ENCODE results near the gene SMIM3.
"Not testable (repeated sequence)": the region's sequence is repeated elsewhere in the genome, so short reads cannot be mapped to it uniquely, and the experiment has no call there.

SMIM3 gene

GRCh38 chr5:150845185-150845859, 66.8 kb downstream of the SMIM3 start:
- H3K9me3 Mint-ChIP-seq, H3K27ac Mint-ChIP-seq, H3K36me3 Mint-ChIP-seq, H3K4me3 Mint-ChIP-seq, DNase-seq, H3K27me3 Mint-ChIP-seq: not testable (repeated sequence)
- CTCF ChIA-PET: interaction anchor here (1.5 to 4.1 kb wide), 7 partner anchors 40 to 388 kb away, joined by 11 to 81 read pairs (median 28); partner anchors contain the start of genes RBM22 and SMIM3
- peaks cover 24% of the 10 kb centered on the region for H3K4me1 Mint-ChIP-seq

GRCh38 chr5:150846308-150846653, 67.7 kb downstream of the SMIM3 start, which contains the start of gene IRGM:
Gene IRGM, plus strand, starts transcription at chr5:150846521. Its CDS starts 1,603 bp downstream, at chr5:150848124.
- peak within 1 kb of the TSS; percentile 96 for H3K27ac Mint-ChIP-seq

More at GRCh38 chr5:150846308-150846653, 67.7 kb downstream of the SMIM3 start, which contains the start of gene IRGM:
- not testable (repeated sequence) for DNase-seq, H3K9me3 Mint-ChIP-seq, H3K27me3 Mint-ChIP-seq, H3K36me3 Mint-ChIP-seq
- Mint-ChIP-seq H3K4me1 (peaks cover 24% of the 10 kb centered on the region), H3K4me3 (peak within 1 kb of the TSS; percentile 73)
- CTCF ChIA-PET: interaction anchor here (0.7 to 4.1 kb wide), 21 partner anchors 8 to 389 kb away, joined by 3 to 81 read pairs (median 7); partner anchors contain the start of genes RBM22 and SMIM3

All from activated naive CD4-positive, alpha-beta T cell treated with anti-CD3 and anti-CD28 coated beads, Interleukin-2, amount 10 ng/mL, durations not matched to agents 7 days and 5 days (primary cell).